IPS DF 6.9 (cell line): ENCODE data around the gene NTM.

Source experiments
- DNase-seq: peaks from one replicate; pipeline ENCODE4 v3.0.0-alpha.2; 2013; ENCODE audit warnings: low read depth, low spot score
- H3K27ac ChIP-seq: one replicate; pipeline ENCODE4 v1.5.1; 2013; ENCODE audit warnings: low read length, control low read depth
- H3K27me3 ChIP-seq: 2 replicates; pipeline ENCODE4 v1.6.1; 2013; ENCODE audit warnings: mild to moderate bottlenecking, low read length; ENCODE audit not compliant: control insufficient read depth, insufficient read depth
- H3K36me3 ChIP-seq: 2 replicates; pipeline ENCODE4 v1.6.1; 2013; ENCODE audit warnings: low read length; ENCODE audit not compliant: control insufficient read depth, insufficient read depth
- H3K4me1 ChIP-seq: 2 replicates; pipeline ENCODE4 v1.6.1; 2013; ENCODE audit warnings: low read length; ENCODE audit not compliant: control insufficient read depth, insufficient read depth
- H3K4me3 ChIP-seq: 2 replicates; pipeline ENCODE4 v1.5.1; 2013; ENCODE audit warnings: mild to moderate bottlenecking, low read length
- H3K9me3 ChIP-seq: 2 replicates; pipeline ENCODE4 v1.6.1; 2013; ENCODE audit warnings: low read length, inconsistent platforms; ENCODE audit not compliant: control insufficient read depth, insufficient read depth
- WGBS: extraction: QIAGEN DNeasy Blood & Tissue Kit; methylation state at CpG from one replicate; pipeline ENCODE4 v1.1.7; 2013; ENCODE audit warnings: mixed read lengths, missing lambda C conversion rate; ENCODE audit not compliant: insufficient read length, insufficient coverage; 5-methylcytosine and 5-hydroxymethylcytosine counted together

Gene NTM

DNA sequence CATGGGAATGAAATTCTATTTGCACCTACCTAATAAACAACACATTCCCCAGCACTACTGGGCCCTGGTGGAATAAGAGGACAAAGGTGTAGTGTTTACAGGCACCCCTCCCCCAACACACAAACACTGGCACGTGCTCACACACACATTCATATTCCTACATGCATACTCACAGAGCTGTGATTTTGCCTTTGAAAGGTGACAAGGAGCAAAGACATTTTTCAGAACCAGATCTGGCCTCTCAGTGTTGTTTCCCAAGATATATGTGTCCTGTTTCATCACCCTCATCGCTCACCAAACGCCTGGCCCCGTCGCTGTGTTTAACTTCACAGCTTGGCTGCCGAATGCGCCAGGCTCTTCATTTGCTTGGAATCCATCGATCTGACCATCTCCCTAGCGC is 292.6 kb downstream of the NTM start:
- Histone ChIP-seq H3K36me3 (no peaks in the 10 kb centered on the region), H3K9me3 (no peaks in the 10 kb centered on the region), H3K27ac (no peak overlapping the region), H3K4me1 (peaks cover 5% of the 10 kb centered on the region), H3K27me3 (no peaks in the 10 kb centered on the region), H3K4me3 (no peak overlapping the region)
- WGBS, result no CpG with 5 or more reads among the region's 9 CpGs
- DNase-seq, result no peak

- Histone ChIP-seq H3K9me3 (no peaks in the 10 kb centered on the region), H3K36me3 (no peaks in the 10 kb centered on the region), H3K27ac (no peak overlapping the region), H3K27me3 (no peaks in the 10 kb centered on the region), H3K4me1 (peaks cover 5% of the 10 kb centered on the region), H3K4me3 (no peak overlapping the region)
- no peak for DNase-seq
- no CpG with 5 or more reads among the region's 10 CpGs for WGBS
Measured at GRCh38 chr11:131663405-131664200, 293.2 kb downstream of the NTM start.

GRCh38 chr11:131664293-131664692 is 293.9 kb downstream of the NTM start:
- WGBS, result no CpG with 5 or more reads among the region's 6 CpGs
- DNase-seq, result no peak
- Histone ChIP-seq H3K36me3 (no peaks in the 10 kb centered on the region), H3K27ac (no peak overlapping the region), H3K4me1 (peaks cover 5% of the 10 kb centered on the region), H3K9me3 (no peaks in the 10 kb centered on the region), H3K27me3 (no peaks in the 10 kb centered on the region), H3K4me3 (no peak overlapping the region)

GRCh38 chr11:131664816-131665215 is 294.4 kb downstream of the NTM start:
- Histone ChIP-seq H3K36me3 (no peaks in the 10 kb centered on the region), H3K4me3 (no peak overlapping the region), H3K9me3 (no peaks in the 10 kb centered on the region), H3K27ac (no peak overlapping the region), H3K27me3 (no peaks in the 10 kb centered on the region), H3K4me1 (peaks cover 5% of the 10 kb centered on the region)
- DNase-seq, result no peak
- WGBS, result no CpG with 5 or more reads among the region's 11 CpGs

- no peaks in the 10 kb centered on the region for H3K36me3 ChIP-seq
- H3K4me1 ChIP-seq, result peaks cover 3% of the 10 kb centered on the region; the same call in 1 of the 2 replicates
- H3K27ac ChIP-seq, result no peak overlapping the region
- H3K4me3 ChIP-seq, result no peak overlapping the region
- H3K9me3 ChIP-seq, result no peaks in the 10 kb centered on the region
- no CpG with 5 or more reads among the region's 8 CpGs for WGBS
- DNase-seq, result no peak
- no peaks in the 10 kb centered on the region for H3K27me3 ChIP-seq
Measured at GRCh38 chr11:131665344-131665968, 295.0 kb downstream of the NTM start.

DNA sequence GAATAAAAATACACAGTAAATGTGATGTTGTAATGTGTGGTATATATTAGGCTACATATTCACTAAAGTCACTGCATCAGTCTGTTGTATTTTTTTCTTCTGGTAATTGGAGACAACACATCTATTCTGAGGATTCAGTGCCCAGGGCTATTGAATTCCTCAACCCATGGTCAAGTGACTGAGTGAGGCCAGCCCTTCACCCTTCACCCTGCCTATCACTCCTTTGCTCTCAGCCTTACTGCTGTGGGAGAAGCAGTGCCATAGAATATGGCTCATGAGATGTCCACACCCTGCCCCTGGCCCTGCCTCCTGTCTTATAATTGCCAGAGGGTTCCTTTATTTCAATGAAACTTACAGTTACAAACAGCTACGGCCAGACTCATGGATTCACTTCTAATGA is 295.6 kb downstream of the NTM start:
- no peaks in the 10 kb centered on the region for H3K27me3 ChIP-seq
- H3K27ac ChIP-seq, result no peak overlapping the region
- no CpG with 5 or more reads among the region's 1 CpG for WGBS
- H3K36me3 ChIP-seq, result no peaks in the 10 kb centered on the region
- DNase-seq, result no peak
- no peaks in the 10 kb centered on the region for H3K9me3 ChIP-seq
- H3K4me3 ChIP-seq, result no peak overlapping the region
- H3K4me1 ChIP-seq, result peaks cover 2% of the 10 kb centered on the region; the same call in 1 of the 2 replicates

DNA sequence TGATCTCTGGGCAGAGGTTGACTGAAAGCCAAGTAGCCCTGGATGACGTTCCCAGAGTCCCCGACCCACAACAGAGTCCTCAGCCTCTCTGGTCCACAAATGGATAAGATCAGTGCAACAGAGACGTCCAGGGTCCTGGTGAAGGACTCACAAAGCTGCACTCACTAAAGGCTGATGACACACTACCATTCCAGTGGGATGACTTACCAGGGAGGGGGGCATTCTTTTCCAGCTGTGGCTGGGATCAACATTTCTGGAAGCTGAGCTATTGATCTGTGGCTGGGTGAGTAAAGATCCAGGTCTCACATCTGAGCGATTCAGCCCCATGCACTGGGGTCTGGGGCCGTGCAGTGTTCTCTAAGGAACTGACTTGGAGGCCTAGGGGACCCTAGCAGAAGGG is 296.2 kb downstream of the NTM start:
- Histone ChIP-seq H3K9me3 (no peaks in the 10 kb centered on the region), H3K27me3 (no peaks in the 10 kb centered on the region), H3K36me3 (no peaks in the 10 kb centered on the region), H3K4me1 (no peaks in the 10 kb centered on the region; the same call in 1 of the 2 replicates), H3K4me3 (no peak overlapping the region), H3K27ac (no peak overlapping the region)
- no peak for DNase-seq
- no CpG with 5 or more reads among the region's 5 CpGs for WGBS

GRCh38 chr11:131667566-131667965 is 297.2 kb downstream of the NTM start:
- no peaks in the 10 kb centered on the region for H3K9me3 ChIP-seq
- no peaks in the 10 kb centered on the region for H3K36me3 ChIP-seq
- no CpG with 5 or more reads among the region's 4 CpGs for WGBS
- no peak overlapping the region for H3K27ac ChIP-seq
- H3K4me1 ChIP-seq, result no peaks in the 10 kb centered on the region; the same call in 1 of the 2 replicates
- no peaks in the 10 kb centered on the region for H3K27me3 ChIP-seq
- DNase-seq, result no peak
- H3K4me3 ChIP-seq, result no peak overlapping the region

DNA sequence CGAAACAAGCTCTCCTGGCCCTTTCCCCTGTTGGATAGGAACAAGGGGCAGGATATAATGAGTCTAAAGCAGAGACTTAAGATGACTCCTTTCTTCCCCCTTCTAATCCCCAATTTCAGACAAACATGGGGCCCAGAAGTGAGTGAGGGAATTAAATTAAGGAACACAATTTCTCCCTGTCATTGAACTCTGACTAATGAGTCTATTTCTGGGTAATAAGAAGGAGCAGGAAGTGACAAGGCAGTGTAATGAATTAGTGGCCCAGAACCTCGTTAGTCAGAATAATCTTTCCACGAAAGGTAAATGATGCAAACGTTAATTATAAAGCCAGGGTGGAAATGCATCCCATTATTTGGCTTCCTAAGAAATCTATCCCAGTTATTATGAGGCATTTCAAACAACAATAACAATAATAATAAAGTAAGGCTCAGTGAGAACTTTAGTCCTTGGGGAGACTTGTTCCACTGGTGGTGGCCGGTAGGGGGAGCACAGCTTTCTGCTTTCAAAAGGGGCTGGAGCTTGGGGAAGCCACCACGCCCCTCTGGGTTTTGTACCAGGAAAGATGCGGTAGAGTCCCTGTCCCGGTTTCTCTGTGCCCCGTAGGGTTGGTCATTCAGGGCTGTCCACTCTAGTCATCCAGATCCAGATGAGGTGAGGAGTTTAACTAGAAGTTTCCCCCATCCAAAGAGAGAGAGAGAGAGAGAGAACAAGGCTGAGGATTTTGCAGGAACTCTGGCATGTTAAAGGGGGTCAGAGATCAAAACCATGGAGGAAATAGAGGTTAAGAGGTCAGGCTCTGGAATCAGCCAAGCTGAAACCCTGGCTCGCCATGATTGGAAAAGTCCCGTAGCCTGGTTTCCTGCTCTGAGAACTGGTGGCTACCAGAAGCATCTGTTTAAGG is 298.3 kb downstream of the NTM start:
- Histone ChIP-seq H3K4me3 (no peak overlapping the region), H3K36me3 (no peaks in the 10 kb centered on the region), H3K4me1 (no peaks in the 10 kb centered on the region; the same call in 1 of the 2 replicates), H3K27ac (no peak overlapping the region), H3K27me3 (no peaks in the 10 kb centered on the region), H3K9me3 (no peaks in the 10 kb centered on the region)
- no CpG with 5 or more reads among the region's 11 CpGs for WGBS
- no peak for DNase-seq

DNA sequence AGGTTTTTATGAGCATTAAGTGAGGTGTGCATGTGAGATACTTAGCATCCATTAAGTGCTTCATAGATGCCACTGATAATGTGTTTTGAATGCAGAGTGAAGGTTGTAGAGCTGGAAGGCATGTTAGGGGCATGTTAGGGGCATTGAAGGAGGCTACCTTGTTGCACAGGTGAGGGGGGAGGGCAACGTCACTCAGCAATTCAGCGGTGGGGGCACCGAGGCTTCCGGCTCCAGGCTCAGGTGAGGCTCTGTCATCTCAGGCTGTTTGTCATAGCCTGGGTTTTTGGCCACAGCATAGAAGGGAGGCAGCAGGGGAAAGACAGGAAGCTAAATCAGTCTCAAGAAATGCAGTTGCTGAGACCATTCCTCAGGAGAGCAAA is 299.0 kb downstream of the NTM start:
- Histone ChIP-seq H3K36me3 (no peaks in the 10 kb centered on the region), H3K27ac (no peak overlapping the region), H3K27me3 (no peaks in the 10 kb centered on the region), H3K4me1 (no peaks in the 10 kb centered on the region; the same call in 1 of the 2 replicates), H3K4me3 (no peak overlapping the region), H3K9me3 (no peaks in the 10 kb centered on the region)
- no peak for DNase-seq
- no CpG with 5 or more reads among the region's 4 CpGs for WGBS
